K562 (cell line): Measurements from ENCODE around the gene RREB1.

Experiments used
- CBX8 ChIP-seq: fragments of 200-600 bp; sonication (generic); IDR thresholded peaks from 2 replicates; pipeline ENCODE4 v1.6.1; 2012; ENCODE audit warnings: borderline replicate concordance, mixed run types, low read depth, mild to moderate bottlenecking, moderate library complexity, mixed read lengths, low read length, control low read depth, inconsistent platforms; ENCODE audit not compliant: poor library complexity, severe bottlenecking; ENCODE audit errors: extremely low read depth
- FOXA3 ChIP-seq, 2 experiments: fragments of 450-650 bp in 1 of 2; sonication (generic) in 1 of 2; formaldehyde crosslinking; IDR thresholded peaks in 1 of 2; conservative IDR thresholded peaks in 1 of 2; 2 replicates each; pipeline versions ENCODE4 v1.4.0 to v1.8.0; 2020 to 2022; ENCODE audit warnings: mild to moderate bottlenecking in 2 of 2, missing genetic modification reagents in 1 of 2
- FUS ChIP-seq: fragments of 200-400 bp; formaldehyde crosslinking; optimal IDR thresholded peaks from 2 replicates; pipeline ENCODE3; 2017; ENCODE audit warnings: low read depth, low read length
- MAFK ChIP-seq: IDR thresholded peaks from 2 replicates; pipeline ENCODE4 v1.6.1; 2011; ENCODE audit warnings: low read length, improper control_type of control experiment
- NCOA6 ChIP-seq: fragments of 450-650 bp; IDR thresholded peaks from 2 replicates; pipeline ENCODE4 v1.6.1; 2017; ENCODE audit warnings: mild to moderate bottlenecking
- POLR2A ChIP-seq: fragments of 450-650 bp; conservative IDR thresholded peaks from 2 replicates; pipeline ENCODE4 v1.6.1; 2016
- POLR2B ChIP-seq: fragments of 450-650 bp; IDR thresholded peaks from 2 replicates; pipeline ENCODE4 v1.6.1; 2018; ENCODE audit warnings: low read depth; ENCODE audit not compliant: partially characterized antibody
- TF ChIP-seq, protein P1 (sequence below): fragments of 450-650 bp; IDR thresholded peaks from 2 replicates; pipeline ENCODE4 v1.6.1; 2016; ENCODE audit warnings: low read depth
- TF ChIP-seq, protein P2 (sequence below), 2 experiments: IDR thresholded peaks; 2 replicates each; pipeline ENCODE4 v1.6.1; 2012; ENCODE audit warnings: improper control_type of control experiment in 2 of 2, low read depth in 2 of 2, low read length in 2 of 2, borderline replicate concordance in 1 of 2

DNA sequence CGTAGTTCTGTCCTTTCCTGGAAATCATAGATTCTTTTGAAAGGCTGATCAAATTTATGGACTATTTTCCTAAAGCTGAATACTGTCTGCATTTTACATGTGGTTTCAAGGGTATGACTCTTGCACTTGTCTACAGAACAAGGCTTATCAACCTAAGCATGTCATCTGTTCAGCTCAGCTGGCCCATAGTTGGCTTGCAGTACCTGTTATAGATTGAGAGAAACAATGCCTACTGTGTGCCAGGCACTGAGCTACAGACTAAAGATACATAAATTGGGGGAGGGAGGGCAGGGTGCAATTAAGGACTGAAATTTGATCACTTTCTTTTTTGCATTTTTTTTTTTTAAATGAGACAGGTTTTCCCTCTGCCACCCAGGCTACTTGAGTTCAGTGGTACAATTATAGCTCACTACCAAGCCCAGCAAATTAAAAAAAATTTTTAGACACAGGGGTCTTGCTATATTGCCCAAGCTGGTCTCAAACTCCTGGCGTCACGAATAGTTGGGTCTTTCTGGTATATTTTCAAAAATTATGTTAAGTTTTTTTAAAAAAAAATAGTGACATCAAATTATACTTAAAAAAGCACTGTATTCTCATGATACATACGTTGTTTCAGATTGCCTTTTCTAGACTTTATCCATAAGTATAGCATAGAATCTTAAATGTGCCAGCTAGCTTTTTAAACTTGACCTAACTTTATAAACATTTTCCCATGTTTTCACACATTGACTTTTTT is 52.2 kb downstream of the RREB1 start:
- no peak for TF ChIP-seq POLR2B
- TF ChIP-seq, protein P1, sequence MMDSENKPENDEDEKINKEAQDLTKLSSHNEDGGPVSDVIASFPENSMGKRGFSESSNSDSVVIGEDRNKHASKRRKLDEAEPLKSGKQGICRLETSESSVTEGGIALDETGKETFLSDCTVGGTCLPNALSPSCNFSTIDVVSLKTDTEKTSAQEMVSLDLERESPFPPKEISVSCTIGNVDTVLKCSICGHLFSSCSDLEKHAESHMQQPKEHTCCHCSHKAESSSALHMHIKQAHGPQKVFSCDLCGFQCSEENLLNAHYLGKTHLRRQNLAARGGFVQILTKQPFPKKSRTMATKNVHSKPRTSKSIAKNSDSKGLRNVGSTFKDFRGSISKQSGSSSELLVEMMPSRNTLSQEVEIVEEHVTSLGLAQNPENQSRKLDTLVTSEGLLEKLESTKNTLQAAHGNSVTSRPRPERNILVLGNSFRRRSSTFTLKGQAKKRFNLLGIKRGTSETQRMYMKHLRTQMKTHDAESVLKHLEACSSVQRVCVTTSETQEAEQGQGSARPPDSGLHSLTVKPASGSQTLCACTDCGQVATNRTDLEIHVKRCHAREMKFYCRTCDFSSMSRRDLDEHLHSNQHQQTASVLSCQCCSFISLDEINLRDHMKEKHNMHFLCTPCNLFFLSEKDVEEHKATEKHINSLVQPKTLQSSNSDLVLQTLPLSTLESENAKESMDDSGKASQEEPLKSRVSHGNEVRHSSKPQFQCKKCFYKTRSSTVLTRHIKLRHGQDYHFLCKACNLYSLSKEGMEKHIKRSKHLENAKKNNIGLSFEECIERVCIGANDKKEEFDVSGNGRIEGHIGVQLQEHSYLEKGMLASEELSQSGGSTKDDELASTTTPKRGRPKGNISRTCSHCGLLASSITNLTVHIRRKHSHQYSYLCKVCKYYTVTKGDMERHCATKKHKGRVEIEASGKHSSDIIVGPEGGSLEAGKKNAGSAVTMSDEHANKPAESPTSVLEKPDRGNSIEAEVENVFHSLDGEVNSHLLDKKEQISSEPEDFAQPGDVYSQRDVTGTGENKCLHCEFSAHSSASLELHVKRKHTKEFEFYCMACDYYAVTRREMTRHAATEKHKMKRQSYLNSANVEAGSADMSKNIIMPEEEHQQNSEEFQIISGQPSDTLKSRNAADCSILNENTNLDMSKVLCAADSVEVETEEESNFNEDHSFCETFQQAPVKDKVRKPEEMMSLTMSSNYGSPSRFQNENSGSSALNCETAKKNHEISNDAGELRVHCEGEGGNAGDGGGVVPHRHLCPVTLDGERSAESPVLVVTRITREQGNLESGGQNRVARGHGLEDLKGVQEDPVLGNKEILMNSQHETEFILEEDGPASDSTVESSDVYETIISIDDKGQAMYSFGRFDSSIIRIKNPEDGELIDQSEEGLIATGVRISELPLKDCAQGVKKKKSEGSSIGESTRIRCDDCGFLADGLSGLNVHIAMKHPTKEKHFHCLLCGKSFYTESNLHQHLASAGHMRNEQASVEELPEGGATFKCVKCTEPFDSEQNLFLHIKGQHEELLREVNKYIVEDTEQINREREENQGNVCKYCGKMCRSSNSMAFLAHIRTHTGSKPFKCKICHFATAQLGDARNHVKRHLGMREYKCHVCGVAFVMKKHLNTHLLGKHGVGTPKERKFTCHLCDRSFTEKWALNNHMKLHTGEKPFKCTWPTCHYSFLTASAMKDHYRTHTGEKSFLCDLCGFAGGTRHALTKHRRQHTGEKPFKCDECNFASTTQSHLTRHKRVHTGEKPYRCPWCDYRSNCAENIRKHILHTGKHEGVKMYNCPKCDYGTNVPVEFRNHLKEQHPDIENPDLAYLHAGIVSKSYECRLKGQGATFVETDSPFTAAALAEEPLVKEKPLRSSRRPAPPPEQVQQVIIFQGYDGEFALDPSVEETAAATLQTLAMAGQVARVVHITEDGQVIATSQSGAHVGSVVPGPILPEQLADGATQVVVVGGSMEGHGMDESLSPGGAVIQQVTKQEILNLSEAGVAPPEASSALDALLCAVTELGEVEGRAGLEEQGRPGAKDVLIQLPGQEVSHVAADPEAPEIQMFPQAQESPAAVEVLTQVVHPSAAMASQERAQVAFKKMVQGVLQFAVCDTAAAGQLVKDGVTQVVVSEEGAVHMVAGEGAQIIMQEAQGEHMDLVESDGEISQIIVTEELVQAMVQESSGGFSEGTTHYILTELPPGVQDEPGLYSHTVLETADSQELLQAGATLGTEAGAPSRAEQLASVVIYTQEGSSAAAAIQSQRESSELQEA = no peak
- no peak for TF ChIP-seq FUS
- TF ChIP-seq, protein P2, sequence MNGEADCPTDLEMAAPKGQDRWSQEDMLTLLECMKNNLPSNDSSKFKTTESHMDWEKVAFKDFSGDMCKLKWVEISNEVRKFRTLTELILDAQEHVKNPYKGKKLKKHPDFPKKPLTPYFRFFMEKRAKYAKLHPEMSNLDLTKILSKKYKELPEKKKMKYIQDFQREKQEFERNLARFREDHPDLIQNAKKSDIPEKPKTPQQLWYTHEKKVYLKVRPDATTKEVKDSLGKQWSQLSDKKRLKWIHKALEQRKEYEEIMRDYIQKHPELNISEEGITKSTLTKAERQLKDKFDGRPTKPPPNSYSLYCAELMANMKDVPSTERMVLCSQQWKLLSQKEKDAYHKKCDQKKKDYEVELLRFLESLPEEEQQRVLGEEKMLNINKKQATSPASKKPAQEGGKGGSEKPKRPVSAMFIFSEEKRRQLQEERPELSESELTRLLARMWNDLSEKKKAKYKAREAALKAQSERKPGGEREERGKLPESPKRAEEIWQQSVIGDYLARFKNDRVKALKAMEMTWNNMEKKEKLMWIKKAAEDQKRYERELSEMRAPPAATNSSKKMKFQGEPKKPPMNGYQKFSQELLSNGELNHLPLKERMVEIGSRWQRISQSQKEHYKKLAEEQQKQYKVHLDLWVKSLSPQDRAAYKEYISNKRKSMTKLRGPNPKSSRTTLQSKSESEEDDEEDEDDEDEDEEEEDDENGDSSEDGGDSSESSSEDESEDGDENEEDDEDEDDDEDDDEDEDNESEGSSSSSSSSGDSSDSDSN (IDR thresholded peaks at IDR 0.05; ENCODE audit: borderline replicate concordance in 1 of 2, low read depth in 2 of 2, low read length in 2 of 2) = no peak
- no peak for TF ChIP-seq MAFK
- TF ChIP-seq CBX8 = no peak
- no peak for TF ChIP-seq POLR2A
- no peak for TF ChIP-seq FOXA3 (CRISPR knock-in tag; conservative IDR thresholded peaks at IDR 0.05 in 1 of 2, IDR thresholded peaks at IDR 0.05 in 1 of 2)
- TF ChIP-seq NCOA6 = no peak
